Natural killer cell treated with Interleukin-12 subunit alpha and Interleukin-12 subunit beta and Interleukin-15 and Interleukin-18, amount 100 ng/mL, for 72 hours (primary cell): ENCODE measurements around the gene FMN1. TPM values are rescaled to one million over a fixed set of nuclear protein-coding genes. Genes with fewer than 3 reads are reported as not detected.

Experiments
- ATAC-seq, 2 donors: fragments of 150-1000 bp; cut with Tn5 transposase in 1 of 2; sonication (Bioruptor Pico), chemical (Tn5 transposase) in 1 of 2; 2 replicates each; pipeline ENCODE4 v1.10.0; 2021
- DNase-seq: peaks from one replicate; pipeline ENCODE4 v3.0.0; 2022; ENCODE audit warnings: low spot score
- H3K27ac Mint-ChIP-seq, 2 donors: 1 replicate in 1 of 2; 2 replicates in 1 of 2; pipeline ENCODE4 v1.8.0; 2022; ENCODE audit warnings: mixed read lengths in 2 of 2, mild to moderate bottlenecking in 1 of 2, moderate library complexity in 1 of 2
- H3K27me3 Mint-ChIP-seq, 2 donors: 1 replicate in 1 of 2; 2 replicates in 1 of 2; pipeline ENCODE4 v1.8.0; 2022; ENCODE audit warnings: mixed read lengths in 2 of 2
- H3K36me3 Mint-ChIP-seq: one replicate; pipeline ENCODE4 v1.8.0; 2022; ENCODE audit warnings: mixed read lengths
- H3K4me1 Mint-ChIP-seq, 2 donors: 1 replicate in 1 of 2; 2 replicates in 1 of 2; pipeline ENCODE4 v1.8.0; 2022; ENCODE audit warnings: low read depth in 2 of 2, mixed read lengths in 2 of 2, mild to moderate bottlenecking in 1 of 2
- H3K4me3 Mint-ChIP-seq: one replicate; pipeline ENCODE4 v1.8.0; 2022; ENCODE audit warnings: mixed read lengths
- H3K9me3 Mint-ChIP-seq: 2 replicates; pipeline ENCODE4 v1.8.0; 2022; ENCODE audit warnings: mixed read lengths
- total RNA-seq, 2 donors: library from RNA; stranded (reverse); gene quantifications; one replicate each; pipeline ENCODE4 v1.2.3, GENCODE V29; 2022

The FMN1 gene
- total RNA-seq, 2 donors from 2014 or later = 0.55 to 2.6 TPM

GRCh38 chr15:32718227-32718820 is 476.2 kb downstream of the FMN1 start:
- H3K27me3 Mint-ChIP-seq = peaks cover 48 to 73% of the 10 kb centered on the region in 2 donors
- no peak overlapping the region for H3K27ac Mint-ChIP-seq
- DNase-seq (no peak), ATAC-seq (no peak)
- peaks cover 17 to 18% of the 10 kb centered on the region in 2 donors for H3K4me1 Mint-ChIP-seq
- no peak overlapping the region for H3K4me3 Mint-ChIP-seq
- H3K36me3 Mint-ChIP-seq = no peaks in the 10 kb centered on the region
- H3K9me3 Mint-ChIP-seq = no peaks in the 10 kb centered on the region

GRCh38 chr15:32717426-32718226 is 476.9 kb downstream of the FMN1 start, which contains the start of gene GREM1:
Gene GREM1, plus strand, starts transcription at chr15:32718004. Its CDS starts 12,687 bp downstream, at chr15:32730691.
- Mint-ChIP-seq H3K4me1 (peaks cover 11 to 17% of the 10 kb centered on the region in 2 donors), H3K4me3 (peak within 1 kb of the TSS; percentile 47), H3K27me3 (peaks cover 49 to 73% of the 10 kb centered on the region in 2 donors), H3K9me3 (no peaks in the 10 kb centered on the region), H3K27ac (no peak within 1 kb of the TSS), H3K36me3 (no peaks in the 10 kb centered on the region)
- DNase-seq (no peak), ATAC-seq (no peak)

GRCh38 chr15:32716915-32717425 is 477.5 kb downstream of the FMN1 start:
- peak overlapping the region; percentile 47 for H3K4me3 Mint-ChIP-seq
- H3K36me3 Mint-ChIP-seq = no peaks in the 10 kb centered on the region
- ATAC-seq = no peak
- H3K27ac Mint-ChIP-seq = no peak overlapping the region
- H3K9me3 Mint-ChIP-seq = no peaks in the 10 kb centered on the region
- DNase-seq = no peak
- peaks cover 7 to 15% of the 10 kb centered on the region in 2 donors for H3K4me1 Mint-ChIP-seq
- peaks cover 45 to 71% of the 10 kb centered on the region in 2 donors for H3K27me3 Mint-ChIP-seq

GRCh38 chr15:32716216-32716914 is 478.1 kb downstream of the FMN1 start:
- DNase-seq (no peak), ATAC-seq (no peak)
- Mint-ChIP-seq H3K9me3 (no peaks in the 10 kb centered on the region), H3K27me3 (peaks cover 45 to 72% of the 10 kb centered on the region in 2 donors), H3K4me1 (peaks cover 7 to 15% of the 10 kb centered on the region in 2 donors), H3K27ac (no peak overlapping the region), H3K36me3 (no peaks in the 10 kb centered on the region), H3K4me3 (peak overlapping the region; percentile 47)

Other genes starting within 250 kb of the FMN1 start
- gene RYR3, start 116.3 kb upstream of the FMN1 start, total RNA-seq = not detected